CMK (cell line): ENCODE results near the gene PEAK1.

Experiments
- DNase-seq: peaks from one replicate; pipeline ENCODE4 v3.0.0-alpha.2; 2010; ENCODE audit warnings: low read depth

PEAK1 gene, protein sequence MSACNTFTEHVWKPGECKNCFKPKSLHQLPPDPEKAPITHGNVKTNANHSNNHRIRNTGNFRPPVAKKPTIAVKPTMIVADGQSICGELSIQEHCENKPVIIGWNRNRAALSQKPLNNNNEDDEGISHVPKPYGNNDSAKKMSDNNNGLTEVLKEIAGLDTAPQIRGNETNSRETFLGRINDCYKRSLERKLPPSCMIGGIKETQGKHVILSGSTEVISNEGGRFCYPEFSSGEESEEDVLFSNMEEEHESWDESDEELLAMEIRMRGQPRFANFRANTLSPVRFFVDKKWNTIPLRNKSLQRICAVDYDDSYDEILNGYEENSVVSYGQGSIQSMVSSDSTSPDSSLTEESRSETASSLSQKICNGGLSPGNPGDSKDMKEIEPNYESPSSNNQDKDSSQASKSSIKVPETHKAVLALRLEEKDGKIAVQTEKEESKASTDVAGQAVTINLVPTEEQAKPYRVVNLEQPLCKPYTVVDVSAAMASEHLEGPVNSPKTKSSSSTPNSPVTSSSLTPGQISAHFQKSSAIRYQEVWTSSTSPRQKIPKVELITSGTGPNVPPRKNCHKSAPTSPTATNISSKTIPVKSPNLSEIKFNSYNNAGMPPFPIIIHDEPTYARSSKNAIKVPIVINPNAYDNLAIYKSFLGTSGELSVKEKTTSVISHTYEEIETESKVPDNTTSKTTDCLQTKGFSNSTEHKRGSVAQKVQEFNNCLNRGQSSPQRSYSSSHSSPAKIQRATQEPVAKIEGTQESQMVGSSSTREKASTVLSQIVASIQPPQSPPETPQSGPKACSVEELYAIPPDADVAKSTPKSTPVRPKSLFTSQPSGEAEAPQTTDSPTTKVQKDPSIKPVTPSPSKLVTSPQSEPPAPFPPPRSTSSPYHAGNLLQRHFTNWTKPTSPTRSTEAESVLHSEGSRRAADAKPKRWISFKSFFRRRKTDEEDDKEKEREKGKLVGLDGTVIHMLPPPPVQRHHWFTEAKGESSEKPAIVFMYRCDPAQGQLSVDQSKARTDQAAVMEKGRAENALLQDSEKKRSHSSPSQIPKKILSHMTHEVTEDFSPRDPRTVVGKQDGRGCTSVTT (N-terminal part only)

DNA sequence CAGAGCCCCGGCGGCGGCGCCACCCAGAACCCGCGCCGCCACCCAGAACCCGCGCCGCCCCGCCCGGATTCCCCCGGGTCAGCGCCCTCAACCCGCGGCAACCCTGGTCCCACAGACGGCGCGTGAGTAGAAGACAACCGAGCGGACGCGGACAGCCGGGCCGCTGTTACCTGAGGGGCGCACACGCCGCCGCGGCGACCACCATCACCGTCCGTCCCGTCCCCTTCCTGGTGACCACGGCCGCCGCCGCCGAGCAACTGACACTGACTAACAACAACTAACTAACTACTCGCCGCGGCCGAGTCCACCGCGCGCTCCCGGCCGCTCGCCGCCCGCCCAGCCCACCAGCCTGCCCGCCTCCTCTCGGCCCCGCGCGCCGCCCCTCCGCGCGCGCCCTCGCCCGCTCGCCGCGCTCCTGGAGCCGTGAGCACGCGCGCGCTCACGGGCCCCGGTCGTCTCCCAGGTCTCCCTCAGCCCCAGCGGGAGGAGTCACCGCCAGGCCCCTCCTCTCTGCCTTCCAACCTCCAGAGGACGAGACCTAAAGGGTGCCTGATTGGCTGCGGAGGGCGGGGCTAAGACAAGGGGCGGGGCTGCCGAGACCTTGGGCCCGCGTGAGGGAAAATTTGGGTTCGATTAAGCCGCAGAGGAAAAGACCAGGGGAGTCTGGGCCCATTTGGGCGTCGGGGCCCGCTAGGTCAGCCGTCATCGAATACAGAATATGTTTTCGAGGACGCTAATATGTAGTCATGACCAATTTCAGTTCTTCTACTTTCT, at the start of gene PEAK1:
Gene PEAK1, minus strand, starts transcription at position 269 of the 774 bp plus-strand sequence. CDS start 238,178 bp downstream, outside the sequence.
- peak; percentile 96 for DNase-seq

DNA sequence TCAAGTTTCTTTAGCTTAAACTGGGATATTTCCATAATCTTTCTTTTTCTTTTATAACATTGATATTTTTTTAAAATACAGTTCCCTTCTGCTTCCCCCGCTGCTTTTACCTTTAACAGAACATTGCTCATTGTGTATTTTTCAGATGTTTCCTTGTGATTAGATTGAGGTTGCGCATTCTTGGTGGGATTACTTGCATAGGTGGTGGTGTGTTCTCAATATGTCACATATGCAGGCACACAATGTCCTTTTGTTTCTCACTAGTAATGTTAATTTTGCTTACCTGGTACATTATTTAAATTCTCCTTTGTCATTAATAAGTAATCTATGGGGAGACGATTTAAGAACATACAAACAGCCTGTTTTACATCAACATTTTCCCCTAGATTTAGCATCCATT, 49.0 kb upstream of the PEAK1 start:
- no peak for DNase-seq

DNA sequence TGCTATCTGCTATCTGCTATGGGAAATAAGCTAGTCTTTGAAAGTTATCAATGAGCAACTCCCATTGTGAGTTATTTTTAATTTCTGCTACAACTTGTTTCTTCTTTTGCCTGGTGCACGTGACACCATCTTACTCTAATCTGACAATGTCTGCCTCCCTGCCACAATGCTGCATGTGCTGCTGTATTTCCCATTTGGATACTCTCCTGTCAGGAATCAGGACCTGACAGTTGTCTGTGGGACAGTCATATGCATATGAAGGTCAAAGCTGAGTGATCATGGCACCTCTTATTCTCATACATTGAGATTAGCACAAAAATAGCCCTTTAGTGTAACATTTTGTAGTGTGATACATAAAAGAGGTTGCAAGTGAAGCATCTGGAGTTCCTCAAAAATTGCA, 46.6 kb upstream of the PEAK1 start:
- DNase-seq = no peak

DNA sequence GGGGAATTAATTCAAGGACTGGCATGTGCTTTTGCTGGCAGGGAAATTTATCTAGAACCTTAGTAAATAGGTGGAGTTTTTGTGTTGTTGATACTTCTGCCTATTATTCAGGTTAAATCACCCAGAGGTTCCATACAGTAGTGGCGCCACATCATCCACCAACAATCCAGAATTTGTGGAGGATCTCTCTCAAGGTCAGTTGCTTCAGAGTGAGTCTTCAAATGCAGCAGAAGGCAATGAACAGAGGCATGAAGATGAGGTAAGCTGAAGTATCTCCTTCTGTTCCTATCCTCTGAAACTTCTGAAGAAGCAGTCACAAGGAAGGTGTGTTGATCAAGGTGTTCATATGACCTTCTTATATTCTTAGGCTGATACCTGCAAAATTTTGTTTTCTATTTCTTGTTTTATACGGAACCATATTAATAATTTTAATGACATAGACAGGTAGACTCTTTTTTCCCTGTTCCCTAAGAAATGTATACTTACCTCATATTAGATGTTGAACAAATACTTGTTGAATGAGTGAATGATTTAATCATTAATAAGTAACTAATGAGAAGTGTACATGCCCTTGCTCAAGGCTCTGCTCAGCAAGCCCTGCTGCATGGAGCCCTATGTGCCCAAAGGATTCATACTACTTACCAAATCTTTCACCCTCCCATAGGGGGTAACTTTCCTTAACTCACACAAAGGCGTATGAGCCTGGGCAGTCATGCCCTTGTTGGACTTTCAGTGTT, 44.4 kb upstream of the PEAK1 start:
- no peak for DNase-seq

DNA sequence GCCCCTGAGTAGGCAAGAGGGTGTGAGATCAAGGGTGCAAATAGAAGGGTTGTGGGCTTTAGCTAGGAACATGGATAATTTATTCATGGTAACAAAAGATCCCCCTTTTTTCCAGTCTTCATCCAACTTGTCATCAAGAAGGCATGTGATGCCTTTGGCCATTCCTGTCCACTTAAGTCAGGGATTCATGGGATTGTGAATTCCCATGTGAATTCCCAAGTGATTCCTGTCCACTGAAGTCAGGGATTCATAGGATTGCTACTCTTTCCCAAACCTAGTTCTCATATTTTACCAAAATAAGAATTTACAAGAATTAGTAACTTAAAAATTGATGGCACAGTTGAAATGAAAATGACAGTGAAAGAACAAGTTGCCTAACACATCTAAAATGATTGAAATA, 41.6 kb upstream of the PEAK1 start:
- no peak for DNase-seq

DNA sequence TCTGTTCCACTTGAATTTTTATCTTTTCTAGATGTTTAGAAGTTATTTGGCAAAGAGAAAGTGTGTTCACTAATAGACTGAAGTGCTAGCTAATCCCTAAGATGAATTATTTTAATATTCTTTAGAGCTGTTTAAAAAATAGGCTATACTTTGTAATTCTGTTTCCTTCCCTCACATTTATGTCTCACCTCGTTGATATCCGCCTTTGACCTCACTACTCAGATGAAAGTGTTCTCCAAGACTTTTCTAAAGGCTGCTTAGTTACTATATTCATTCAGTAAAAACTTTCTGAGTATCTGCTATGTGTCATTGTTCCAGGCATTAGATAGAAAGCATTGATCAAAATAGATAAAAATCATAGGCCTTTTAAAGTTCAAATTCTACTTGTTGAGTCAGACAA, 39.1 kb upstream of the PEAK1 start:
- no peak for DNase-seq

DNA sequence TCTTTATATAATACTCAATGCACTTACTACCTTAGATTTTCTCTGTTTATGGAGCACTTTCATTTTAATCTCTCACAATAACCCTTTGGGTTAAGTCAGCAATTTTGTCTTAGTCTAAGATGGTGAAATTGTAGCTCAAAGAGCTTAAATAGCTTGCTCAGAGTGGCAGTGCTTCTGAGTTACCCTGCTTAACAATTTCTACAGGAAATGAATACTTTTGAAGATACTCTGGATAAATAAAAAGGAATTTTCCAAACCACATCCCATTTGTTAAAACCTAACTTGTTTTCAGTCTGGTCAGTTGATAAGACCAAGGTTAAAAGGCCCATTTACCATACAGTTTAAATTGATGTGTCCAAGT, 38.0 kb upstream of the PEAK1 start:
- DNase-seq = no peak

DNA sequence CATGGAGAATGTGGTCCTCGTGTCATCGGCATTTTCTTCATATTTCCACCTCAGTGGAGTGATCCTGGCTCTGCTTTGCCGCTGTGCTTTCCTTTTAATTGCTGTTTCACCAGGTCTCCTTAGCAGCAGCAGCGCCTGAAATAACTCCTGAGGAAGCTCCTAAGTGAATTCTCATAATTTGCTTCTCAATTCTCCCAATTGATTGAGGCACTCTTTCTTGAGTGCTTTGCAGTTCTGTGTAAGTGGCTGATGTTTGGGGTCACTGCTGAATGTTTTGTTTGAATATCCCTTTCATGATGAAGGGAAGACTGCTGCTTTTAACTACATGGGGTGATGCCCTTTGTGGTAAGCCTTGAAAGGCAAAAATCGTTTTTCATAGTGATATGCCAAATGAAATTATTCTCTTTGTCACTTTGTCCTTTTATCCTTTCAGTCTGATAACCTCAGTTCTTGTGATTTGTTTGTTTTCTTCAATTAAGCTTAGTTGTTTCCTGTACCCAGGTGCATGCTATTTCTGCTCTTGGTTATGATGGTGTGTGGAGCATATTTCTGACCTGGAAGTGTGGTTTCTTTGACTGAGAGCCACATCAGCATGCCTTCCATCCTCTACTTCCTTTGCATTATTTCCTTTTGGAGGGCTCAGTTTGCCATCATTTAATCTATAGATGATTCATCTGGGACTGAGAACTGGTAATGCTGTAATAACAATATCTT, 37.4 kb upstream of the PEAK1 start:
- no peak for DNase-seq

DNA sequence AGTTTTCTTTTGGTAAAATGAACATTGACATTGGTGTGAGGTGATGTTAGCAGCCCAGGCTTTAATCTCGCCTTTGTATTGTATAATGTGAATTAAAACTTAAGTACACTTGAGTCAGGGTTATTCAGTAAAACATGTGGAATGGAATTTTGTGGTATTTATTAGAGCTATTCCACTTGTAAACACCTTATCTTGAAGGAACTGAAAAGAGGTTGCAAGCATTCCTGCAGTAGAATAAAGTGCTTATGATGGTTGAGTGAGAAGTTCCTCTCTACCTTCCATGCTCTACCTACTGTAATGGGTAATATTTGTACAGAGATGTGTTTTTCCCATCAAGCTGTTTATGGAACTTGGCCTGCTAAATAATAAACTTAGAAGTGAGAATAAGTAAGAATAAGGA, 36.8 kb upstream of the PEAK1 start:
- DNase-seq = no peak

DNA sequence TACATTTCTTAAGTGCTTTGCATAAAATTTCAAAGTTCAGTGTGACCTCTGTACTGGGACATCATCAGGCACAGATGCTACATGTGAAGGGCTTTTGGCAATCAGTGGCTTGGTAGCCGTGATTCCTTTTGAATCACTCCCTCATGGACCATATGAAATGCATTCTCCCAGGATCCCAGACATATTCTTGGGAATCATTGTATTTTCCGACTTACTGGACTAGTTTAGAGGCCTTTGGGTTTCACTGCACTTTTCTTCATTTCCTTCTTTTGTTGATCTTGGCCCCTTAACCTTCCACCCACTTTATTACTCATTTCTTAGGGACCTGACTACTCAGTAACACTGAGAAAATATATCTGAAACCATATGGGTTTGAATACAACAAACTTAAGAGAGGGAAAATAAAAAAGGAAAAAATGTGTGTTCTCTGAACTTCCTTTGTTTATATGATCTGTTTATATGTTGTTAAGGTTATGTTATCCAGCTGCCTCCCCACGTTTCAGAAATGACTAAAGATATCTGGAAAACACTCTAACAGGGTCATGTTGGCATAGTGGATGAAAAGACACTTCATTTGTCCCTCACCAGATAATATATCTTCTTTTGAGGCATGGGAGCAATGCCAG, 35.9 kb upstream of the PEAK1 start:
- no peak for DNase-seq

DNA sequence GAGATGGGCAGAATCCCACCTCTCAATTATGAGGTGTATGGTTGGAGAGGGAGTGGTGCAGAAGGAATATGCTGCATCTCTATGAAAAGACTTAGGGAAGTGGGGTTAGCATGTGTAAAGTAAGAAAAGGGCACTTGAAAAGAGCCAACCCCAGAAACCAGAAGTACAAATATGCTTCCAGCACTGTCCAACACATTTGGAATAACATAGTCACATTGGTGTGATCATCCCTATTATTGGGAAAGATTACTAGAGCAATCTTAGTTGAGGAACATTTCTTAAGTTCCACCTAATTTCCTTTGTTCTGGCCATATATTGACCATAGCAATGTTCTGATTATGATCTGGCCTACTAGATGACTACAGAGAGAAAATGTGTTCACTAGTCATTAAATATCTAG, 35.0 kb upstream of the PEAK1 start:
- no peak for DNase-seq

DNA sequence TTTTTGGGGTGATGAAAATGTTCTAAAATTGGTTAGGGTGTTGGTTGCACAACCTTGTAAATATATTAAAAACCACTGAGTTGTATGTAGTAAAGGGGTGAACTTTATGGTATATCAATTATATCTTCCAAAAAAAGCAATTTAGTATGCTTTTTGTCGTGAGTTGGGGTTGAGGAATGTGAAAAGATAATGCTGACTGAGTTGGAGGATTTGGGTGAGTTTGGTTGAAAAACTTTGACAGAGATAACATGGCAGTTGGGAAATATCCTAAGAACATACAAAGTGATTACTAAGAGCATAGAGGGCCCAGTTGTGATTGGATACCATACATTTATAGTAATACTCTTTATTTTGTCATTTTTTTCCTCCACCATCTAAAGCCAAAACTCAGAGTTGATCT, 34.4 kb upstream of the PEAK1 start:
- DNase-seq = no peak

DNA sequence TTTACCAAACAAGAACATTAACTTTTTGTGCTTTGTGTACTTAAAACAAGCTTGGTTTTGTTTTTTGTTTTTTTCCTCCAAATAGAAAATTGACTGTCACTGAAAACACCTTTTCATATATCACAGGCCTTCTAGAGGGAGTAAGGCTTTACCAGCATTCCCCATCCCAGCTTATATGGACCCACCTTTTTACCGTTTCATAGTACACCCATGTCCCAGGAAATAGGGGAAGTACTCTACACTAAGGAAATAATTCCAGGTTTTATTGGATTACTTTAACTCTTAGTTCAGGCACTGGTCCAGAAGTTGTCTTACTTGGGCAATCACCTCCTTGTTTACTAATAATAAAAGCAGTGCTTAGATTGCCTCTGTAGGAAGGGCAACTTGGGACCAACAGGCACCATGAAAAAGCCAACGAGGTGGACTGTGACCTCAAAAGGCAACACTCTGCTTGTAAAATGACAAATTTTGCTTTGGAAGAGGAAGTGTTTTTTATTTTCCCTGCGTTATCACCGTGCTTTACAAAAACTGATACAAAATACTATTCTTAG, 27.0 kb upstream of the PEAK1 start:
- no peak for DNase-seq

DNA sequence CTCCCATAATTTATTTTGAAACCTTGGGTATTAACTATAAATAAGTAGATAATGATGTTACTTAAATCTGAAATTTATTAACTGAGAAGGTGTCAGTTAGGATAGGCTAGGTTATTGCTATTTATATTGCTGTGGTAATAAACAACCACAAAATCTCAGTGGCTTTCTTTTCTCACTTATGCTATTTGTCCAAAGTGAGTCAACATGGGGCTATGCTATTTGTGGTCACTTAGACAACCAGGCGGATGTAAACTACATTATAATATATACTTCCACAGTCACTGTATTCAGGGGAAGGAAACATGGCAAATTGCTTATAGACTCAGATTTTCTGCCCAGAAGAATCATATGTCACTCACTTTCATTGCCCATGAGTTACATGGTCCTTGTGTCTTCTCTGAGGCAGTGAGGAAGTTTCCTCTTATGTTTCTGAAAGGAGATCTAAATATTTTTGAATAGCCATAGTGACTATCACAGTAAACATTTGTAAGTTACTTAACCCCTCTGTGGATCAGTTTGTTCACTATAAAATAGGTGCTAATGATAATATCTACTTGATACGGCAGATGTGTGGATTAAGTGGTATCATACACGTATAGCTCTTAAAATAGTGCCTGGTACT, 20.6 kb upstream of the PEAK1 start:
- no peak for DNase-seq

DNA sequence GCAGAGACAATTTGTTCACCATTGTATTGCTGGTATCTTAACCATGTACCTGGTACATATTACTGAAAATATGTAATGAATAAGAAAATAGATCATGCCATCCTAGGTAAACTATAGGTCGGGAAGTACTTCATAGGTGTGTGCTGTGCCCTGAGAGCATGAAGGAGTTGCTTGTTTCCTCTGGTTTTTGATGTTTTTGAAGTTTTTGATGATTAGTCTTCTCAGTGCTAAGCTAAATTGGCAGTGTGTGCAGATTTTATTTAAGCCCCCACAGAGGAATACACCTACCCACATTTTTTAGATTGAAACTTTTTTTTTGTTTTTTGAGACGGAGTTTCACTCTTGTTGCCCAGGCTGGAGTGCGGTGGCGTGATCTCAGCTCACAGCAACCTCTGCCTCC, 17.4 kb upstream of the PEAK1 start:
- no peak for DNase-seq

DNA sequence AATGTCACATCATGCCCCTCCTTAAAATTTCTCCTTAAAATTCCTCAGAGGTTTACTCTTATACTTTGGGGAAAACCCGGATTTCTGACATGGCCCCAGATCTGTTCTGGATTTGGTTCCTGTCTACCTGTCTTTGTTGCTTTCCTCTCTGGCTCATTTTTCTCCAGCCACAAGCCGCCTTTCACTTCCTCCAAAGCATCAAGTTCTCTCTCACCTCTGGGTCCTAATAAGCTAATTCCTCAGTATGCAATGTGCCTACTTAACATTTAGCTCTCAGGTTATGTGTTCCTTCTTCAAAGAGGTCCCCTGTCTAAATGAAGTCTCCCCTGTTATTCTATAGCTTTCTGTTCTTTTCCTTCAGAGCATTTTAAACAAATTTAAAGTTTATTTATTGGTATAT, 16.9 kb upstream of the PEAK1 start:
- no peak for DNase-seq

DNA sequence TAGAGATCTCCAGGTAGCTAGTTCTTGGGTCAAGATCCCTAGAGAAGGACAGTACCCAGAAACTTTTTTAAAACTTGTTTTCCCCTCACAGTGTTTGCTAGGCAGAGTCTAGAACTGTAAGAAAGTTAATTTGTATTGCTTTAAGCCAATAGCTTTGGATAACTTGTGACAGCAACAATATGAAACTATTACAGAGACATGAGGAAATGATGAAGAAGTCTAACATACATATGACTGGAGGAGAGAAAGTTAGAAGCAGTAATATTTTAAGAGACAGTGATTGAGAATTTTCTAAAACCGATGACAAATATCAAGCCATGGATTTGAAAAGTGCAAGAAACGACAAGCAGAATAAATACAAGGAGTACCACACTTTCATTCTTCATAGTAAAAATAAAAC, 10.7 kb upstream of the PEAK1 start:
- no peak for DNase-seq

DNA sequence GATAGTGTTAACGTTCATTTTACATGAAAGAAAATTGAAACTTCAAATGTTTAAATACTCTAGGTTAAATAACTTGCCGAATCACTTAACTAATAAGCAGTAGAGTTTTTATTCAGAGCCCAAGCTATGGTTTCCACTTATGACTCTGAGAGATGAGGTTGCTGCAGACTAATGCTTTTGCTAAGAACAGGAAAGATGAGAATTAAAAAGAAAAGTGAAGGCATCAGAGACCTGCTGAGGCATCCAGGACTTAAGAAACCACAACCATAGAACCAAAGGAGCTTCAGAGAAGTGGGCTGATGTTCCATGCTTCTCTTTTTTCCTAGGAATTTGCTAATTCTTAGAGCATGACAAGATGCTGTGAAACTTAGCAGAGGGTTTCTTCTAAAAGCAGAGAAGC, 10.3 kb upstream of the PEAK1 start:
- DNase-seq = no peak

DNA sequence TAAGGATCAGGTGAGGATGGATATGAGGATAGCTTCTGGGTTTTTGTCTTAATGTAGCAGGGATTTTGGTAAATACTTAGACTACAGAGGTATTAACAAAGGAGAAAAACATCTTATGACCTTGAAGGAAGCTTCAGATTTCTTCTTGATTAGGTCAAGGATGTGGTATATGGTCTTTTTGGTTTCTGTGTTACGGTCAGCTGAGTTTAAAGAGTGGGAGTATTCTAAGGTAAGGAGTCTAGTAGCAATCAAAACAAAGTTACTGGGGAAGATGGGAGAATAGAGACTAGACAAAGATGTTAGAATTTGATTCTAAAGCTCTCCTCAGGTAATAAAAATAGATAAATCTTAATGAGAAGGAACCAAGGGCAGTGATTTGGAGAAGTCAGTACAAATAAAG, 7.0 kb upstream of the PEAK1 start:
- no peak for DNase-seq

DNA sequence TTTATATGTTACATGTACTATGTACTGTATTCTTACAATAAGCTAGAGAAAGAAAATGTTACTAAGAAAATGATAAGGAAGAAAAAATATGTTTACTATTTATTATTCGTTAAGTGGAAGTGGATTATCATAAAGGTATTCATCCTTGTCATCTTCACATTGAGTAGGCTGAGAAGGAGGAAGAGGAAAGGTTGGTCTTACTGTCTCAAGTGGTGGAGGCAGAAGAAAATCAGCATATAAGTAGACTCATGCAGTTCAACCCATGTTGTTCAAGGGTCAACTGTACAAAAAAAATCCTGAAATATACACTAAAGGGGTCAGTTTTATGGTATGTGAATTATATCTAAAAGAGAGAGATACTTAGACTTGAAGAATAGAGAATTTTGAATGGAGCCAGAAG, 6.5 kb upstream of the PEAK1 start:
- DNase-seq = no peak
